ENCODE results near the gene MKNK1.
A peak's percentile ranks its signal among the peaks of the same experiment; 100 is the strongest.

MKNK1 gene

GRCh38 chr1:46618754-46619415 lies 14.8 kb upstream of the MKNK1 start:
- no peak for DNase-seq

- DNase-seq, result no peak
Observed at GRCh38 chr1:46617833-46618232, 13.8 kb upstream of the MKNK1 start.

- no peak for DNase-seq
Observed at GRCh38 chr1:46617108-46617800, 13.2 kb upstream of the MKNK1 start.

GRCh38 chr1:46616277-46617107 lies 12.4 kb upstream of the MKNK1 start, which contains the start of gene MOB3C:
Gene MOB3C, minus strand, starts transcription at chr1:46616811. Its CDS starts 3,490 bp downstream, at chr1:46613321.
- peak; percentile 88 for DNase-seq

GRCh38 chr1:46615735-46616134 lies 11.7 kb upstream of the MKNK1 start:
- no peak for DNase-seq

- DNase-seq, result no peak
Observed at GRCh38 chr1:46615088-46615487, 11.0 kb upstream of the MKNK1 start.

GRCh38 chr1:46614604-46614984 lies 10.5 kb upstream of the MKNK1 start:
- DNase-seq, result no peak

GRCh38 chr1:46613661-46614603 lies 9.9 kb upstream of the MKNK1 start:
- DNase-seq, result peak; percentile 90

- DNase-seq, result no peak
Observed at GRCh38 chr1:46612937-46613660, 9.0 kb upstream of the MKNK1 start.

GRCh38 chr1:46611691-46612221 lies 7.7 kb upstream of the MKNK1 start:
- no peak for DNase-seq

- no peak for DNase-seq
Observed at GRCh38 chr1:46607345-46608130, 3.5 kb upstream of the MKNK1 start.

GRCh38 chr1:46606255-46606965 lies 2.3 kb upstream of the MKNK1 start:
- no peak for DNase-seq

GRCh38 chr1:46605232-46605631 lies 1.2 kb upstream of the MKNK1 start:
- DNase-seq, result no peak

- no peak for DNase-seq
Observed at GRCh38 chr1:46603481-46603857, 599 bp downstream of the MKNK1 start.

- DNase-seq, result no peak
Observed at GRCh38 chr1:46601257-46602007, 2.6 kb downstream of the MKNK1 start.

GRCh38 chr1:46599059-46599970 lies 4.8 kb downstream of the MKNK1 start:
- DNase-seq, result no peak

- DNase-seq, result no peak
Observed at GRCh38 chr1:46596846-46597245, 7.2 kb downstream of the MKNK1 start.

GRCh38 chr1:46596036-46596435 lies 8.0 kb downstream of the MKNK1 start:
- no peak for DNase-seq
